ENCODE measurements around the gene WIPF3. TPM values are rescaled to one million over a fixed set of nuclear protein-coding genes. Genes with fewer than 3 reads are reported as not detected.
A peak's percentile ranks its signal among the peaks of the same experiment; 100 is the strongest.

WIPF3 gene
- total and polyA plus RNA-seq, 2 of the 4 experiments (the other 2 are of a cell fraction), result not detected

- ChIA-PET POLR2A (ENCODE audit: unreplicated experiment) (no interaction called here), CTCF (no interaction called here)
- no peak overlapping the region for H3K4ac ChIP-seq (ENCODE audit: low read depth, low read length)
- no peak overlapping the region for H3K18ac ChIP-seq (ENCODE audit: low read depth, low read length)
- no peaks in the 10 kb centered on the region for H3K9me1 ChIP-seq (ENCODE audit: insufficient read depth, low read length)
- no peaks in the 10 kb centered on the region for H4K20me1 ChIP-seq (ENCODE audit: insufficient read depth, low read length)
- in situ Hi-C loops (cut with MboI; ENCODE audit: low sequenced_read_pairs) (no loop called here), dilution Hi-C loops (cut with HindIII; ENCODE audit: low sequenced_read_pairs, unreplicated experiment) (no loop called here), intact Hi-C loops (cut with micrococcal nuclease) (no loop called here)
- no peak overlapping the region for H2BK5ac ChIP-seq (ENCODE audit: low read depth, low read length, poor library complexity, severe bottlenecking)
- TF ChIP-seq ELK1 (IDR thresholded peaks at IDR 0.05; ENCODE audit: borderline replicate concordance, low read depth, low read length), result no peak
- no peak for TF ChIP-seq CTCF (conservative IDR thresholded peaks at IDR 0.05; ENCODE audit: low read depth, low read length)
- no peak for TF ChIP-seq USF2 (IDR thresholded peaks at IDR 0.05; ENCODE audit: low read depth, low read length)
- TF ChIP-seq MXI1 (IDR thresholded peaks at IDR 0.05; ENCODE audit: borderline replicate concordance, low read depth, low read length), result no peak
- no peak for TF ChIP-seq BHLHE40 (IDR thresholded peaks at IDR 0.05; ENCODE audit: low read depth, low read length)
- no peak for TF ChIP-seq RCOR1 (IDR thresholded peaks at IDR 0.05; ENCODE audit: insufficient replicate concordance, low read length)
- no peak for TF ChIP-seq NFE2L2 (IDR thresholded peaks at IDR 0.05; ENCODE audit: low read depth, low read length)
- TF ChIP-seq MAZ (IDR thresholded peaks at IDR 0.05; ENCODE audit: borderline replicate concordance, low read depth, low read length), result no peak
- TF ChIP-seq CEBPB (IDR thresholded peaks at IDR 0.05; ENCODE audit: low read depth, low read length), result no peak
- TF ChIP-seq SMC3 (IDR thresholded peaks at IDR 0.05; ENCODE audit: low read depth, low read length), result no peak
- TF ChIP-seq MAFK (IDR thresholded peaks at IDR 0.05; ENCODE audit: low read depth, low read length), result no peak
- no peak for TF ChIP-seq RAD21 (IDR thresholded peaks at IDR 0.05; ENCODE audit: low read length)
- no peak for TF ChIP-seq POLR2A (IDR thresholded peaks at IDR 0.05; ENCODE audit: low read depth, low read length)
- TF ChIP-seq RFX5 (IDR thresholded peaks at IDR 0.05; ENCODE audit: low read depth, low read length), result no peak
- ATAC-seq (ENCODE audit: low read depth) (no peak), DNase-seq (no peak)
- no peak overlapping the region for H2BK120ac ChIP-seq (ENCODE audit: low read depth, low read length)
- no peak overlapping the region for H4K91ac ChIP-seq (ENCODE audit: insufficient read depth, low read depth, low read length)
- no peak overlapping the region for H3K23ac ChIP-seq (ENCODE audit: low read depth, low read length)
- no peak overlapping the region for H3K4me3 ChIP-seq (ENCODE audit: insufficient read depth, low read depth, low read length)
- H2AK9ac ChIP-seq (replicated peaks; ENCODE audit: low read depth, low read length, poor library complexity), result no peak overlapping the region
- peaks cover 2% of the 10 kb centered on the region; the same call in 1 of the 2 replicates for H3K9me3 ChIP-seq (ENCODE audit: control insufficient read depth, insufficient read depth, low read length)
- no peak overlapping the region for H3K14ac ChIP-seq (replicated peaks; ENCODE audit: low read depth, low read length)
- H2AK5ac ChIP-seq (ENCODE audit: low read depth, low read length), result no peak overlapping the region
- peaks cover 58% of the 10 kb centered on the region for H3K27me3 ChIP-seq (ENCODE audit: control insufficient read depth, insufficient read depth, low read length)
- WGBS, 2 experiments (ENCODE audit: extremely low coverage in 2 of 2, insufficient read length in 1 of 2), result 19% methylated on average over 11 of the region's 43 CpGs; no CpG with 5 or more reads in 1 of the 2 experiments
- H2BK15ac ChIP-seq (ENCODE audit: low read depth, low read length), result no peak overlapping the region
- H2AFZ ChIP-seq (replicated peaks; ENCODE audit: low read length, poor library complexity), result peak overlapping the region; percentile 58
- no peaks in the 10 kb centered on the region for H3K79me1 ChIP-seq (ENCODE audit: low read depth in 1 of 2, low read length in 2 of 2)
- no peak overlapping the region for H4K8ac ChIP-seq (ENCODE audit: low read depth in 2 of 2, low read length in 2 of 2)
- no peak overlapping the region for H2BK20ac ChIP-seq (ENCODE audit: low read depth, low read length)
- H3K9ac ChIP-seq (ENCODE audit: low read depth, low read length), result no peak overlapping the region
- H3K36me3 ChIP-seq (ENCODE audit: control insufficient read depth, insufficient read depth, low read length), result no peaks in the 10 kb centered on the region
- no peak overlapping the region for H3K27ac ChIP-seq (ENCODE audit: insufficient read depth, low read length)
- BruUV-seq (replicated peaks), result no TSS peak
- no peak overlapping the region for H3K4me2 ChIP-seq (ENCODE audit: low read depth, low read length)
- no peak overlapping the region for H3K56ac ChIP-seq (ENCODE audit: extremely low read depth, insufficient read depth, low read length)
- no peaks in the 10 kb centered on the region for H3K4me1 ChIP-seq (ENCODE audit: control insufficient read depth, insufficient read depth, low read length)
- no peak overlapping the region for H4K5ac ChIP-seq (ENCODE audit: low read depth, low read length)
These were observed 910 bp downstream of the WIPF3 start for GRCh38 chr7:29806995-29807841.

All from IMR-90 (cell line).